AG04450 (cell line): ENCODE results near the gene ENO1. TPM values are rescaled to one million over a fixed set of nuclear protein-coding genes. Genes with fewer than 3 reads are reported as not detected.

ENCODE experiments used
- CTCF ChIA-PET: fragments of 300-600, 350-600 bp; formaldehyde crosslinking; extraction: SDS; loops from one replicate; lab custom pipeline; 2022; ENCODE audit warnings: antibody characterized with exemption, inconsistent platforms; lab: Charles Lee
- POLR2A ChIA-PET: fragments of 350-600 bp; formaldehyde crosslinking; extraction: SDS; loops from one replicate; lab custom pipeline; 2021; ENCODE audit warnings: antibody characterized with exemption, inconsistent platforms; lab: Yijun Ruan, JAX
- DNase-seq: peaks from one replicate; pipeline ENCODE4 v3.0.0-alpha.2; 2011; ENCODE audit warnings: low read depth, low spot score
- H3K27ac ChIP-seq: one replicate; pipeline ENCODE4 v1.5.1; 2012; ENCODE audit warnings: low read depth, low read length, control low read depth
- H3K27me3 ChIP-seq: one replicate; pipeline ENCODE4 v1.6.0; 2012; ENCODE audit warnings: low read length; ENCODE audit not compliant: control insufficient read depth, insufficient read depth
- H3K4me3 ChIP-seq: 2 replicates; pipeline ENCODE4 v1.5.1; 2011; ENCODE audit warnings: mild to moderate bottlenecking, low read depth, low read length, control low read depth
- H3K9me3 ChIP-seq: 2 replicates; pipeline ENCODE4 v1.5.1; 2012; ENCODE audit warnings: low read length; ENCODE audit not compliant: control insufficient read depth, insufficient read depth
- polyA plus RNA-seq: library from polyadenylated mRNA; depleted of rRNA; stranded (reverse); fragments of >200 nt; gene quantifications from 2 replicates; pipeline ENCODE4 v1.2.3, GENCODE V29; 2011
- TF ChIP-seq, protein P1 (sequence below): IDR thresholded peaks from 2 replicates; pipeline ENCODE4 v1.5.1; 2011; ENCODE audit warnings: low read depth, low read length, control low read depth, inconsistent platforms

ENO1 gene
- polyA plus RNA-seq, 1 experiment, result 1,423 TPM

GRCh38 chr1:8873001-8873400 is 5.5 kb downstream of the ENO1 start:
- ChIA-PET POLR2A (interaction anchor here (1.1 to 1.9 kb wide), 2 partner anchors 10 to 13 kb away, joined by 3 to 16 read pairs; no protein-coding TSS in a partner anchor), CTCF (interaction anchor here (1.0 to 2.2 kb wide), 4 partner anchors 10 to 132 kb away, joined by 5 to 12 read pairs (median 8); no protein-coding TSS in a partner anchor)
- Histone ChIP-seq H3K27ac (peak overlapping the region; percentile 39), H3K27me3 (no peaks in the 10 kb centered on the region), H3K9me3 (no peaks in the 10 kb centered on the region; the same call in 1 of the 2 replicates), H3K4me3 (peak overlapping the region; percentile 20; the same call in 1 of the 2 replicates)
- DNase-seq, result no peak
- TF ChIP-seq, protein P1, sequence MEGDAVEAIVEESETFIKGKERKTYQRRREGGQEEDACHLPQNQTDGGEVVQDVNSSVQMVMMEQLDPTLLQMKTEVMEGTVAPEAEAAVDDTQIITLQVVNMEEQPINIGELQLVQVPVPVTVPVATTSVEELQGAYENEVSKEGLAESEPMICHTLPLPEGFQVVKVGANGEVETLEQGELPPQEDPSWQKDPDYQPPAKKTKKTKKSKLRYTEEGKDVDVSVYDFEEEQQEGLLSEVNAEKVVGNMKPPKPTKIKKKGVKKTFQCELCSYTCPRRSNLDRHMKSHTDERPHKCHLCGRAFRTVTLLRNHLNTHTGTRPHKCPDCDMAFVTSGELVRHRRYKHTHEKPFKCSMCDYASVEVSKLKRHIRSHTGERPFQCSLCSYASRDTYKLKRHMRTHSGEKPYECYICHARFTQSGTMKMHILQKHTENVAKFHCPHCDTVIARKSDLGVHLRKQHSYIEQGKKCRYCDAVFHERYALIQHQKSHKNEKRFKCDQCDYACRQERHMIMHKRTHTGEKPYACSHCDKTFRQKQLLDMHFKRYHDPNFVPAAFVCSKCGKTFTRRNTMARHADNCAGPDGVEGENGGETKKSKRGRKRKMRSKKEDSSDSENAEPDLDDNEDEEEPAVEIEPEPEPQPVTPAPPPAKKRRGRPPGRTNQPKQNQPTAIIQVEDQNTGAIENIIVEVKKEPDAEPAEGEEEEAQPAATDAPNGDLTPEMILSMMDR, result no peak

- Histone ChIP-seq H3K4me3 (no peak overlapping the region), H3K9me3 (no peaks in the 10 kb centered on the region), H3K27ac (peak overlapping the region; percentile 39), H3K27me3 (no peaks in the 10 kb centered on the region)
- ChIA-PET CTCF (interaction anchor here (1.0 to 2.2 kb wide), 3 partner anchors 9 to 133 kb away, joined by 4 to 12 read pairs (median 6); no protein-coding TSS in a partner anchor), POLR2A (interaction anchor here (1.0 kb wide), 1 partner anchor 12 kb away, joined by 3 read pairs; no protein-coding TSS in a partner anchor)
- TF ChIP-seq, protein P1, result no peak
- DNase-seq, result no peak
These were observed 6.5 kb downstream of the ENO1 start for GRCh38 chr1:8871965-8872399.

DNA sequence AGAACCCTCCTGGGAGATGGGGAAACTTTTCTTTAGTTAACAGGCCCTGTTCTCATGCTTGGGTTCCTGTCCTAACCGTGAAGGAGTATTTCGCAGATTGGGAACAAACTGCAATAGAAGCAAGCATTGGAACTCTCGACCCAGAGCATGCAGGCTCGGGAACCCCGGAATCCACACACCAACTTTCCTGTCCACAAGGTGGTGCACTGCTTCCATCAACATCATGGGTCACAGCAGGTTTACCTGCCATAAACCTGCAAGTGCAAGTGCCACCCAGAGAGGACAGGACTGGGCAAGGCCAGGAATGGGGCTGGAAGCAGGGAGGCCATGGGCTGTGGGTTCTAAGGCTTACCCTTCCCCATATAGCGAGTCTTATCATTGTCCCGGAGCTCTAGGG is 6.9 kb downstream of the ENO1 start:
- POLR2A ChIA-PET, result interaction anchor here (1.0 kb wide), 1 partner anchor 12 kb away, joined by 3 read pairs; no protein-coding TSS in a partner anchor
- CTCF ChIA-PET, result interaction anchor here (1.3 kb wide), 1 partner anchor 11 kb away, joined by 4 read pairs; no protein-coding TSS in a partner anchor
- TF ChIP-seq, protein P1, result peak; percentile 21; the same call in 1 of the 2 replicates
- H3K9me3 ChIP-seq, result no peaks in the 10 kb centered on the region
- no peaks in the 10 kb centered on the region for H3K27me3 ChIP-seq
- DNase-seq, result no peak
- no peak overlapping the region for H3K4me3 ChIP-seq
- H3K27ac ChIP-seq, result peak overlapping the region; percentile 11

GRCh38 chr1:8870616-8871538 is 7.6 kb downstream of the ENO1 start:
- Histone ChIP-seq H3K4me3 (no peak overlapping the region), H3K27me3 (no peaks in the 10 kb centered on the region), H3K9me3 (no peaks in the 10 kb centered on the region), H3K27ac (no peak overlapping the region)
- no peak for DNase-seq
- CTCF ChIA-PET, result no interaction called here
- POLR2A ChIA-PET, result interaction anchor here (1.3 to 2.4 kb wide), 2 partner anchors 8 to 12 kb away, joined by 3 to 12 read pairs; partner anchors contain the start of gene ENO1
- TF ChIP-seq, protein P1, result no peak
